Measurements from ENCODE around the gene CAPS.

DNA sequence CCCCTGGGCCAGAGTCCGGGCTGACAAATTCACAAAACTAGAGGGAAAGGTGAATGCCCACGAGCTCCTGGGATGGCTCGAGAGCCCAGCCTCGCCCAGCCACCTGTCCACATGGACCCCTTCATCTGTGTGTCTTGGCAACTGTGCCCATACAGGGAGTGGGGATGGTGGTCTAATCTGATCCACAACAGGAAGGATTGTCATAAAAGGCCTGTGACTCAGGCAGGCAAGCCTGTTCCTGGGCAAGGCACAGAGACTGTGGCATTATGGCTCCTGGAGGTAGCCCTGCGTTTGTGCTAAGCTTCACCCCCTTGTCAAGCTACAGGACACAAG lies 20.0 kb downstream of the CAPS start:
- TF ChIP-seq ARNTL (CRISPR knock-in tag; IDR thresholded peaks at IDR 0.05; ENCODE audit: borderline replicate concordance, low read depth) (no peak), TCF4 (CRISPR knock-in tag; IDR thresholded peaks at IDR 0.05; ENCODE audit: borderline replicate concordance) (no peak), ZNF70 (CRISPR knock-in tag; IDR thresholded peaks at IDR 0.05) (no peak), OSR1 (CRISPR knock-in tag; IDR thresholded peaks at IDR 0.05) (no peak), GLIS3 (CRISPR knock-in tag; IDR thresholded peaks at IDR 0.05) (no peak), ZNF8 (CRISPR knock-in tag; IDR thresholded peaks at IDR 0.05) (no peak), CSDC2 (CRISPR knock-in tag; IDR thresholded peaks at IDR 0.05) (no peak), RARB (CRISPR knock-in tag; IDR thresholded peaks at IDR 0.05) (no peak)
- TF ChIP-seq, protein P1, sequence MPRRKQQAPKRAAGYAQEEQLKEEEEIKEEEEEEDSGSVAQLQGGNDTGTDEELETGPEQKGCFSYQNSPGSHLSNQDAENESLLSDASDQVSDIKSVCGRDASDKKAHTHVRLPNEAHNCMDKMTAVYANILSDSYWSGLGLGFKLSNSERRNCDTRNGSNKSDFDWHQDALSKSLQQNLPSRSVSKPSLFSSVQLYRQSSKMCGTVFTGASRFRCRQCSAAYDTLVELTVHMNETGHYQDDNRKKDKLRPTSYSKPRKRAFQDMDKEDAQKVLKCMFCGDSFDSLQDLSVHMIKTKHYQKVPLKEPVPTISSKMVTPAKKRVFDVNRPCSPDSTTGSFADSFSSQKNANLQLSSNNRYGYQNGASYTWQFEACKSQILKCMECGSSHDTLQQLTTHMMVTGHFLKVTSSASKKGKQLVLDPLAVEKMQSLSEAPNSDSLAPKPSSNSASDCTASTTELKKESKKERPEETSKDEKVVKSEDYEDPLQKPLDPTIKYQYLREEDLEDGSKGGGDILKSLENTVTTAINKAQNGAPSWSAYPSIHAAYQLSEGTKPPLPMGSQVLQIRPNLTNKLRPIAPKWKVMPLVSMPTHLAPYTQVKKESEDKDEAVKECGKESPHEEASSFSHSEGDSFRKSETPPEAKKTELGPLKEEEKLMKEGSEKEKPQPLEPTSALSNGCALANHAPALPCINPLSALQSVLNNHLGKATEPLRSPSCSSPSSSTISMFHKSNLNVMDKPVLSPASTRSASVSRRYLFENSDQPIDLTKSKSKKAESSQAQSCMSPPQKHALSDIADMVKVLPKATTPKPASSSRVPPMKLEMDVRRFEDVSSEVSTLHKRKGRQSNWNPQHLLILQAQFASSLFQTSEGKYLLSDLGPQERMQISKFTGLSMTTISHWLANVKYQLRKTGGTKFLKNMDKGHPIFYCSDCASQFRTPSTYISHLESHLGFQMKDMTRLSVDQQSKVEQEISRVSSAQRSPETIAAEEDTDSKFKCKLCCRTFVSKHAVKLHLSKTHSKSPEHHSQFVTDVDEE (CRISPR knock-in tag; IDR thresholded peaks at IDR 0.05): no peak
